HG02943 (cell line): ENCODE data around the gene CHCHD6.
"Not testable (repeated sequence)": the region's sequence is repeated elsewhere in the genome, so short reads cannot be mapped to it uniquely, and the experiment has no call there.

Experiments used
- ATAC-seq: cut with Tn5 transposase; IDR thresholded peaks from one replicate; pipeline ENCODE4 v1.9.1; 2021; ENCODE audit warnings: mild to moderate bottlenecking, low read depth, moderate library complexity; ENCODE audit not compliant: unreplicated experiment

Gene CHCHD6

DNA sequence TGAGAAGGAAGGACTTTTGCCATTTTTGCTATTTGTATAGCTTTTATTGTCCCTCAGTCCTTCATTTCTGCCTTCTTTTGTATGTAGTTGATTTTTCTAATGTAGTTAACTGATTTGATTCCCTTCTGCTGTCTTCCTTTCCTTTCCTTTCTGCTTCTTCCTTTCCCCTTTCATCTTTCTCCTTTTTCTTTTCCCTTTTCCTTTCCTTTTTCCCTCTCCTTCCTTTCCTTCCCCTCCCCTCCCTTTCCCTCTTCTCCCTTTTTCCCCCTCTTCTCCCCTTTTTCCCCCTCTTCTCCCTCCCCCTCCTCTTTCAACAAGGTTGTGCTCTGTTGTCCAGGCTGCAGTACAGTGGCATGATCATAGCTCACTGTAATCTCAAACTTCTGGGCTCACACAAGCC, 59.0 kb downstream of the CHCHD6 start:
- ATAC-seq, result no peak

DNA sequence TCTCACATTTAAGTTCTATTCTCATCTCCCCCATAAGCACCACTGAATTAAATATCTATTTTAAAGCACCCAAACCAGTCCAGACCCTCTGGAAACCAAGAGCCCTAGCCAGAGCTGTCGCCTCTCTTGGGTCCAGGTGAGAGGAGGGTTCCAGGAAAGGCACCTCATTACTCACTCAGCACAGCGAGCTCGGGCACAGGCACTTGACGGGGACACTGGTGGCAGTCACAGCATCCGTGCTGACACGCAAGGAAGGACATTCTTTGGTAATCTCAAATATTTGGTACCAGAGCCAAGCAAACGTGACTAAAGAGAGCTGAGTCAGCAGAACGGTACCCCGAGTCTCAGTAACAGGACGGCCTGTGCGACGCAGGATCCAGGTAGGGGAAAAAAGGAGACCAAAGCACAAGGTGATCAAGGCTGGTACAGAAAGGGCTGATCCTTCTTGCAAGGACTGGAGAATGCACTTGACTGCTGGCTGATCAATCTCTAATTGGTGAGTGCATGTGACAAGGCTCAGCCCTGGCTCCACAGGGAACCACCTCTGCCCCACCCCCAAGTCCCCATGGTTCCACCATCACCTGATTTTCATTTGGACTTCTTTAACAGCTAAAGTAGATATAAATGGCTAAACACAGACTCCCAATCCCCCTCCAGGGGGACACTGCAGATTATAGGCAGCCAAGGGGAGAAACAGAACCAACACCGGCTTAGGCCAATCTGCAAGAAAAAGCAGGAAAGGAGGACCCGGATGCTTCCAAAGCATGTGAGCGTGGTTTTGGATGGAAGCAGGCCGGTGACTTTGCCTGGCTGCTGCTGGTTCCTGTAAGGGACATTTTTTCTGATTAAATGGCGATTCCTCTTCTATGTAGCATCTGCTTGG, 61.4 kb downstream of the CHCHD6 start:
- no peak for ATAC-seq

DNA sequence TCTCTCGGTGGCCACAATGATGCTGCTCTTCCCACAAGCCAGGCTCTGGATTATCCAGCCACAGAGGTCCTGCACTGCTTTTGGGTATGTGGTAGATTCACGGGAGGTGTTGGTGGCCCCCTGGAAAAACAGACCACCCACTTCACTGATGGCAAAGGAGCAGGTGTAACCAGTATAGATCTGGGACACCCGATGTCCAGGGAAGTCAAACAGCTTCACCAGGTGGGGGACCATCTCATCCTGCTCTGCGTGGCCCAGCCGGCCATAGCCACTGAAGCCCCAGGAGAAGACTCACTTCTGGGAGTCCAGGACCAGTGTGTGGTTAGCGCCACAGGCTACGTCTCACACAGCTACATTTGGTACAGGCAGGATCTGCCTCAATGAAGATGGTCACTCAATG, 62.6 kb downstream of the CHCHD6 start:
- ATAC-seq, result no peak

DNA sequence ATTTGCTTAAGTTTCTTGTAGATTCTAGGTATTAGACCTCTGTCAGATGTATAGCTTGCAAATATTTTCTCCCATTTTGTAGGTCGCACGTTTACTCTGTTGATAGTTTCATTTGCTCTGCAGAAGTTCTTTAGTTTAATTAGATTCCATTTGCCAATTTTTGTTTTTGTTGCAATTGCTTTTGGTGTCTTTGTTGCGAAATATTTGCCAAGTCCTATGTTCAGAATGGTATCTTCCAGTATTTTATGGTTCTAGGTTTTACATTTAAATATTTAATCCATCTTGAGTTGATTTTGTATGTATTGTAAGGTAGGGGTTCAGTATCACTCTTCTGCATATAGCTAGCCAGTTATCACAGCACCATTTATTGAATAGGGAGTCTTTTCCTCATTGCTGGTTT, 64.9 kb downstream of the CHCHD6 start:
- ATAC-seq, result no peak

DNA sequence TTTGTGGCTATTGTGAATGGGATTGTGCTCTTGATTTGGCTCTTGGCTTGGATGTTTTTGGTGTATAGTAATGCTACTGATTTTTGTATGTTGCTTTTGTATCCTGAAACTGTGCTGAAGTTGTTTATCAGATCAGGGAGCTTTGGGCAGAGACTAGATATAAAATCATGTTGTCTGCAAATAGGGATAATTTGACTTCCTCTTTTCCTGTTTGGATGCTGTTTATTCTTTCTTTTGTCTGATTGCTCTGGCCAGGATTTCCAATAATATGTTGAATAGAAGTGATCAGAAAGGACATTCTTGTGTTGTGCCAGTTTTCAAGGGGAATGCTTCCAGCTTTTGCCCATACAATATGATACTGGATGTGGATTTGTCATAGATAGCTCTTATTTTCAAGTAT, 66.1 kb downstream of the CHCHD6 start:
- no peak for ATAC-seq

DNA sequence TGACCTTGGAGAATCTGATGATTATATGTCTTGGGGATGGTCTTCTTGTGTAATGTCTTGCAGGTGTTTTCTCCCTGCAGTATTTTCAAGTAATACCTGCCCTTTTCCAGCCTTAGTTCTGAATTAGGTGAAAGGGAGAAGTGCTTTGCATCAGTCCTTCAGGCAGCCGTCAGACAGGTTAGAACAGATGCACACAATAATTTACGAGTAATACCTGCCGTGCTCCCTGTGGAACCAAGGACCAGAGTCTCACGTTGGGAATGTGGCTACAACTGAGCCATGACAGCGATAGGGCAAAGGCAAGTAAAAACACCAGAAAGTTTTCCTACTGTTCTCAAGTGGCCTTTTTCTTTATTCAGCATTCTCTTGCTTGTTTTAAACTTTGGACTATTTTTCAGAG, 69.1 kb downstream of the CHCHD6 start:
- ATAC-seq, result no peak

DNA sequence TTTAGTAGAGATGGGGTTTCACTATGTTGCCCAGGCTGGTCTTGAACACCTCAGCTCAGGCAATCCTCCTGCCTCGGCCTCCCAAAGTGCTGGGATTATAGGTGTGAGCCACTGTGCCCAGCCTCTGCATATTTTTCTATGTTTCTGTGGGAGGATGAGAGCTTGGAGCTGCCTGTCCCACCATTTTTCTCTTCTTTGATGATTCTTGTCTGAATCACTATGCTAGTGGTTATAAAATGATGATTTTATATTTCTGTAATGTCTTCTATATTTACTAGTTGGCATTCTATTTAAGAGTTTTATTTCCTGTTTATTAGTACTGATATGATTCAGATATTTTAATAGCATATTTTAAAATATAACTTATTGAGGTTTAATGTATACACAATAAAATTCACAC, 69.7 kb downstream of the CHCHD6 start:
- ATAC-seq, result no peak

DNA sequence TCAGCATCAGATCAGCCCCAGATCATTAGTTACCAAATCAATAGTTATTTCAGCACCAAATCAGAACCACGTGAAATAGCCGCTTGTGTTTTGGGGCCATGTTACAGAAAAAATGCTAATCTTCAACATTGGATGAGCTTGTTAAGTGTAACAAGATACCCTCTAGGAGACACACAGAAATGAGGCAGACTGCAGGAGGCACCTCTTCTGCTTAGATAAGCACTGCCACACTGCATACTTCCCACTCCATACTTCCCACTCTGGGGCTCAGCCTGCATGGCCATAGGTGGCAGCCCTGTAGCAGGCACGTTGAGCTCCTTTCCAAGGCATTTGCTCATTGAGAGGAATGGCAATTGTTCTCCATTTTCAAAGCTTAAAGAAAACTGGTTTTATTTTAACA, 73.3 kb downstream of the CHCHD6 start:
- ATAC-seq, result no peak

DNA sequence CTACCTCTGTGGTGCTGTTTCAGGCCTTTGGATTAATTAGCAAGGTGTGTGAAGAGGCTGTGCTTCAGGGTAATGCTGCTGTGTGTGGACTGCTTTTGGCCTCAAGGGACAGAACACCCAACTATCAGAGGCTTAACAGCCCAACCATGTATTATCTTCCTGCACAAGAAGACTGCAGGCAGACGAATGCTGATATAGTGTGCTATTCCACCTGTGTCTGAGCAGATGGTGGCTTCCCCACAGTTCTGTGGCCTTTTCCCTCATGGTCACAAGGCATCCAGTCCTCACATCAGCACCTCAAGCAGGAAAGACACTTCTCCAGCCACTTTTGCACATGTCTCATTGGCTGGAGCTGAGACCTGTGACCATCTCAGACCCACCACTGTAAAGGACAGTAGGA, 76.6 kb downstream of the CHCHD6 start:
- no peak for ATAC-seq

DNA sequence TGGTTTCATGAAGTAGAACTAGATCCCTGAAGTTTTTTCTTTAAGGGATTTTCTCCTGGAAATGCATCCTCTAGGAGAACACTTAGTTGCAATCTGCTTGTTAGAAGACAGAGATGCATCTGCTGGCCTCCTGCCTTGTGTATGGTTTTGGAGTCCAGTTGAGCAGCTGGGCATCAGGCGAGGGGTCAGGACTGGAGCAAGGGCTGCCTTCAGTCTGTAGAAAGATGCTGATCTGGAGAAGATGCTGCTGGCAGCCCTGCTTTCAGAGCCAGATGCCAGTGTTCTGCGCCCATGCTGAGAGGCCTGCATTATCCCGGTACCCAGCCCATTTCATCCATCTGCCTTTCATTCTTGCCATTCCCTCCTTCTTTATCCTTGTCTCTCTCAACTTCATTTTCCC, 77.4 kb downstream of the CHCHD6 start:
- no peak for ATAC-seq

DNA sequence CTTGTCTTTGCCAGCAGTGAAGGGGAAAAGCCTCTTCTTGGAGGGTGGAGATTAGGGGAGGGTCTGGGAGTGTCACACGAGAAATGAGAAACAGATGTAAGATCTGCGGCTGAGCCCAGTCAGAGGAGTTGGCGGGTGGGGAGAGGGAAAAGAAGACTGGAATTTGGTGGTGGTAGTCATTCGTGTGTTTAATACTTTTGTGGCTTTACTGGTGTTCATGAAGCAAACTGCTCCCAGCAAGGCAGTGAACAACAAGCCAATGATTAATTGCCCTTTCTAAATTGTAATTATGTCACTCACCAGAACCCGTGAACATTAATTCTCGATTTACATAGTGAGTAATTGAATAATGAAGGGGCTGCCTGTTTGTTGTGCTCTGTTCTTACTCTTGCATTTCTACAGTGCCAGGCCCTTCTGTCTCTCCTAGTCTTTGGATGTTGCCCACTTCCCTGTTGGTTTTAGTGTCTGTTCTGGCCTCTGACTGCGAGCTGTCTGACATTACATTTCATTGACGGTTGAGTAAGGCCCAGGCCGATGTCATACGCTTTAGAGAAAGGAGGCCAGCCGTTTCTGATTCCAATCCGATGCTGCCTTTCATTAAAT, 78.0 kb downstream of the CHCHD6 start:
- no peak for ATAC-seq

DNA sequence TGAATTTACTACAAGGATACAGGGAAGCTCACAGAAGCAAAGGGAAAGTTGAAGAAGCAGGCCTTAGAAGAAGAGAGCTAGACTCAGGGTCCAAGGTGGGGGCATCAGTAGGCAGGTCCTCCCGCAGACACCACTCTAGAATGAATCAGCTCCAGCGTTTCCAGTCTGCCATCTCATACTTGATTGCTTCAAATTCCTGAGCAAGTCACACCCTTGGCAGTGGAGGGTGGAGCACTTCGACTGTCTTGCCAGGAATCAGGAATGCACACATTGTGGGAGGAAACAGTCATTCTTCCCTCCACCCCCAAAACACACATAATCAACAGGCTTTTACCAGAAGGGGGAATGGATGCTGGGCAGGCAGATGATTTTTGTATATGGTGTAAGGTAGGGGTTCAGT, 78.5 kb downstream of the CHCHD6 start:
- no peak for ATAC-seq

DNA sequence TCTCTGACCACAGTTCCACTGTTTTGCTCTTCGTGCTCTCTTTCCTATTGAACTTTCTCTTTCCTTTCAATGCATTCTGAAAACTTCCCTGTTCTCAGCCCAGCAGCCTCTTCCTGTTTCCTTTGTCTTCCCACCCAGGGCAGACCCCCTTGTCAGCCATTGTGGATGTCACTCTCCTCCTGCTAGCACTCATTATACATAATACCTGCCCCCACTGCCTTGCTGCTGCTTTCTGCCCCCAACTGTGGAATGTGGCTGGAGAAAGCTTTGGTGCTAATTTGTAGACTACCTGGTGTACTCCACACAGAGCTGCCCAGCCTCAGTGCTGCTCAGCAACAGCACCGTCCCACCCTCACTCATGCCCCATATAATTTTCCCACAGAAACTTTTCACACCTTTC, 80.2 kb downstream of the CHCHD6 start:
- no peak for ATAC-seq

DNA sequence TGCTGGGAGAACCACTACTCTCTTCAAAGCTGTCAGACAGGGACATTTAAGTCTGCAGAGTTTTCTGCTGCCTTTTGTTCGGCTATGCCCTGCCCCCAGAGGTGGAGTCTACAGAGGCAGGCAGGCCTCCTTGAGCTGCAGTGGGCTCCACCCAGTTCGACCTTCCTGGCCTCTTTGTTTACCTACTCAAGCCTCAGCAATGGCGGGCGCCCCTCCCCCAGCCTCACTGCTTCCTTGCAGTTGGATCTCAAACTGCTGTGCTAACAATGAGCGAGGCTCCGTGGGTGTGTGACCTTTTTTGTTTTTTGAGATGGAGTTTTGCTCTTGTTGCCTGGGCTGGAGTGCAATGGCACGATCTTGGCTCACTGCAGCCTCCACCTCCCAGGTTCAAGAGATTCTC, 87.3 kb downstream of the CHCHD6 start:
- not testable (repeated sequence) for ATAC-seq

DNA sequence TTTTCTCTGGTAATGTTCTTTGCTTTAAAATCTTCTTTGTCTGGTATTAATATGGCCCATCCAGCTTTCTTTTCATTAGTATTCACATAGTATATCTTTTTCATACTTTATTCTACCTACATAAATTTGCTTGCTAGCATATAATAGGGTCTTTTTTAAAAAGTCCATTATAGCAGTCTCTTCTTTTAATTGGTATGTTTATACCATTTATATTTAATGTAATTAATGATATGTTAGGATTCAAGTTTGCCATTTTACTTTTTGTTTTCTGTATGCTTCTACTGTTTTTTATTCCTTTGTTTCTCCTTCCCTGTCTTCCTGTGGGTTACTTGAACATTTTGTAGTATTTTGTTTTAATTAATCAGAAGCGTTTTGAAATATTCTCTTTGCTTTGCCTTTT, 89.0 kb downstream of the CHCHD6 start:
- no peak for ATAC-seq

DNA sequence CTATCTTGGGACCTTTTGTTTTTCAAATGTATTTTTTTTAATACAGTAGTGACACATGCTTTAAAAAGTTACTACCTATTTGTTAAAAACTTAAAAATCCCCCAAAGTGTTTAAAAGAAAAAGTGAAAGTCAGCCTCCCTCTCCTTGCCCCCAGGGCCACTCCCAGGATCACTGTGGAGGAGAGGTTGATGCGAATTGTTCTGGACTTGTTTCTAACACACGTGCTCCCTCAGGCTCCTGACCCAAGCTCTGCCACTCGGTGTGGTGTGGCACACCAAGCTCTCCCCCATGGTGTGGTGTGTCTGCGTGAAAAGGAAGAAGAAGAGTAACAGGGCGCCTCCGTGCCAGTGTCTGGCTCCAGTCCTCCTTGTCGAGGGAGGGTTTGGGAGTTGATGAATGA, 93.5 kb downstream of the CHCHD6 start:
- ATAC-seq, result no peak

DNA sequence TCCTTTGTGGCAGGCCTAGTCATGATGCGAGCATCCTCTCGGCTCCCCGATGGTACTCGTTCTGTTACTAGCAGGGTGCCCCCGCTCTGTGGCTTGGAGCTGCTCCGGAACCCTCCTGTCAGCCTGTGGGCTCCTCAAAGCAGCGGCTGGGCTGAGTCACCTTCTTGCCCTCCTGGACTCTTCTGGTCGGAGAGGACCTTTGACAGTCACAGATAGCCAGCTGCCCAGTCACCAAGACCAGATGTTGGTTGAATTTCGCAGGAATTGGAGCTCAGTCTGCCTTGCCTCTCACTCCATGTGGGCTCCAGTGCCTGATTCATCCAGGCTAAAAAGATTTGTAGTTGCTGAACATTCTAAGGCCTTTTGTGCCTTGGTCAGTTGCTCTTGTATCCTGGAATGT, 94.5 kb downstream of the CHCHD6 start:
- no peak for ATAC-seq

DNA sequence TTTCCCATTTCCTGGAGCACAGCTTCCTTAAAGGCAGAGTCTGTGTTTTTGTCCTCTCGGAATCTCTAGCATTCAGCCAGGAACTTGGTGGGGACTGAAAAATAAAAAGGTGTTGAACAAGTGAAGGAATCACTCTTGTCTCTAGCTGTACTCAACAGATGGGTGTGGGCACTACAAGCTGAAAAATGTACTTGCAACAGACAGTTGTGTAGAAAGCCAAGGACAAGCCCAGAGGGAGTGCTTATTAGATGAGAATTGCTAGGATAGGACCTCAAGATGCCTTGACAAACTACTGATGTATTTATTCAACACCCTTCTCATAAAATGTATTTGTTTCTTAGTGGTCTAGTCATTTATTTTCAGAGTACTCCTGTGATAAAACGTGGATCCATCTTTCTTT, 95.1 kb downstream of the CHCHD6 start:
- ATAC-seq, result no peak

DNA sequence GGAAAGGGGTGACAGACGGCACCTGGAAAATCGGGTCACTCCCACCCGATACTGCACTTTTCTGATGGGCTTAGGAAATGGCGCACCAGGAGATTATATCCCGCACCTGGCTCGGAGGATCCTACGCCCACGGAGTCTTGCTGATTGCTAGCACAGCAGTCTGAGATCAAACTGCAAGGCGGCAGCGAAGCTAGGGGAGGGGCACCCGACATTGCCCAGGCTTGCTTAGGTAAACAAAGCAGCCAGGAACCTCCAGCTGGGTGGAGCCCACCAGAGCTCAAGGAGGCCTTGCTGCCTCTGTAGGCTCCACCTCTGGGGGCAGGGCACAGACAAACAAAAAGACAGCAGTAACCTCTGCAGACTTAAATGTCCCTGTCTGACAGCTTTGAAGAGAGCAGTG, 97.3 kb downstream of the CHCHD6 start:
- not testable (repeated sequence) for ATAC-seq

DNA sequence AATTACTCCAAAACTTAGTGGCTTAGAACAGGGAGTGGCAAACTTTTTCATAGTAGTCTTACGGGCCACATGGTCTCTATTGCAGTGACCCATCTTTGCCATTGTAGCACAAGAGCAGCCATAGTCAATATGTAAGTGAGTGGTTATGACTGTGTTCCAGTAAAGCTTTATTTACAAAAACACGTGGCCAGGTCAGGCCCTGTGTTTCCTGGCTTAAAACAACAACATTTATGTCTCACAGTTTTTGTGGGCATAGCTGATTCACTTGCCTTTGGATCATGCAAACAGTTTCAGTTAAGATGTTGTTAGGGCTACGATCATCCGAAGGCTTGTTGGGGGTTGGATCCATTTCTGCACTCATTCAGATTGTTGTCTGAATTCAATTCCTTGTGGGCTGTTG, 103.8 kb downstream of the CHCHD6 start:
- no peak for ATAC-seq

DNA sequence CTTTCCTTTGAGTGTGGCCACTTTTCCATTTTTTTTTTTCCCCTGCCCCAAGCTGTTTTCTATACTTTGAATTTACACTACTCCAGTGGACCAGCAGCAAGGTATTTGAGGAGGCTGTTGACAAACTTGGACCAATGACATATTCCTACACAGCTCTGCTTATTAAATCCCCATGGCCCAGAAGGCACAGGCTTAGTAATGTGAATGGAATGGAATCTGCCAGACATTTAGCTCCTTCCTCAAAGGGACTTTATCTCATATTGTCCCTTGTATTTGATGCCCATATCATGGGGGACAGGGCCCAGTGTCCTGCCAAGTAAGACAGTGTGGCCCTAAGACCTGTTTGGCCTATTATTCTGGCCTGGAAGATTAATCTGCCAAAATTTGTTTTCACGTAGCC, 107.5 kb downstream of the CHCHD6 start:
- ATAC-seq, result no peak

DNA sequence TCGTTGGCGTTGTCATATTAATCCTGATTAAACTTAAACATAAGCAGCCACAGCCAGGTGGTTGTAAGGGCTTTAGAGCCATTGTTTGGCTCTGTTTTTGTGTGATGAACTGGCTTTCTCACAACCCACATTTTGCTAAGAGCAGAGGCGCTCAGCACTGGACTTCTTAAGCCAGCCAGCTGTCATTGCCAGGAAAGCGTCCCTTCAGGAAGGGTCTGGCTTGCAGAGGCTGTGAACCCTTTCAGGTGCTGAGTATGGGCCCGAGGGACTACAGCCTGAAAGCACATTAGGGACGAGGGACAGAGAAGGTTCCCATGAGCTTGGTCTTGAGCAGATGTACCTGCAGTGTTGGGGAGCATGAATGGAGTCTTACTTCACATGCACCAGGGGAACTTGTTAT, 112.3 kb downstream of the CHCHD6 start:
- no peak for ATAC-seq
